HTR-8/SVneo (cell line): Measurements from ENCODE around the gene CREBBP.

ENCODE experiments used
- DNase-seq: peaks from one replicate; pipeline ENCODE4 v3.0.0; 2011; ENCODE audit warnings: low spot score, mixed read lengths; ENCODE audit not compliant: insufficient read length
- FAIRE-seq: peaks from 2 replicates; lab custom pipeline; 2011; peaks lifted over from hg19 to GRCh38; lab: Jason Lieb, UNC

CREBBP gene

GRCh38 chr16:3748307-3748706 lies 132.2 kb downstream of the CREBBP start:
- FAIRE-seq (no peak), DNase-seq (no peak)

- FAIRE-seq (no peak), DNase-seq (no peak)
These were observed 134.7 kb downstream of the CREBBP start for GRCh38 chr16:3745751-3746355.

DNA sequence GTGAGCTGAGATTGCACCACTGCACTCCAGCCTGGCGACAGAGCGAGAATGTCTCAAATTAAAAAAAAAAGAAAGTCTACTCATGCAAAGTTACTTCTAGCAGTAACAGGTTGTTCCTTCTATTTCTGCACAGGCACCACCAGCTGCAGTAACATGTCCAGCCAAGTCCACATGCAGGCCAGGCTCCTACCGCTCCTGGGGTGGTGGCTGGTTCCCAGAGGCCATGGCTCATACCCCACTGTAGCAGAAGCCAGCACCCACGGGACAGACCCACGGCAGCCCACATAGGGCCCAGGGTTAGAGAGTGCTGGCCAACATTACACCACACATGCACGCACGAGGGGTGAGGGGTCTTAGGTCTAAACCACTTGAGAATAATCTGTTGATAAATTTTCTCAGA lies 136.5 kb downstream of the CREBBP start:
- FAIRE-seq (no peak), DNase-seq (no peak)

- FAIRE-seq, result no peak
These were observed 139.6 kb downstream of the CREBBP start for GRCh38 chr16:3740934-3741333.

GRCh38 chr16:3740186-3740585 lies 140.3 kb downstream of the CREBBP start:
- FAIRE-seq (no peak), DNase-seq (no peak)

More at GRCh38 chr16:3740934-3741333, 139.6 kb downstream of the CREBBP start:
- DNase-seq, result no peak

DNA sequence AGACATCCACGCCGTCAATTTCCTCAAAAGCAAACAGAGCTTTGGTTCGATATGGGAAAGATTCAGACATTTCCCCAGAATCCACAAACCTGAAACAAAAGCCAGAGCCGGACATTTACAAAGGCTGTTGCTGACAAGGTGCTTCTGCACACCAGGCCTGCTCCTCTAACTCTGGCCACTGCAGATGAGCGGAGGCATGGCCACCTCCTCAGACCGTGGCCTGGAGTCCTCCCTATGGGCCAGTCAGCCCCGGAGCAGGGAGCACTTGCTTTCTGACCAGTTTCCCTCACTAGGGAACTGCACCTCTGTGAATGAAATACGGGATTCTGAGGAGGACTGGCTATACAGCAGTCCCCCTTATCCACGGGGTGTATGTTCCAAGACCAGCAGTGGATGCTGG lies 140.9 kb downstream of the CREBBP start:
- FAIRE-seq, result no peak
- no peak for DNase-seq

DNA sequence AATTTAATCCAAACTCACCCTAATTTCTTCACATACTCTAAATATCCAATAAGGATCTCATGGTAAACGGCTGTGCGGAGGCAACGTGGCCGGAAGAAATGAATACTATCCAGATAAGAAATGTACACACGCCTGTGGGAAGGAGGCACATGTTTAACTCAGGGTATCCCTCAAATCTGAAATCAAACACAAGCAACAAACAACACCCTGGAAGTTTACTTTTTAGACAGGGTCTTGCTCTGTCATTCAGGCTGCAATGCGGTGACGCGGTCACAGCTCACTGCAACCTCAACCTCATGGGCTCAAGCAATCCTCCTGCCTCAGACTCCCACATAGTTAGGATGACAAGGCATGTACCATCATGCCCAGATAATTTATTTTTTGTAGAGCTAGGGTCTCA lies 142.0 kb downstream of the CREBBP start:
- no peak for DNase-seq
- FAIRE-seq, result no peak

DNA sequence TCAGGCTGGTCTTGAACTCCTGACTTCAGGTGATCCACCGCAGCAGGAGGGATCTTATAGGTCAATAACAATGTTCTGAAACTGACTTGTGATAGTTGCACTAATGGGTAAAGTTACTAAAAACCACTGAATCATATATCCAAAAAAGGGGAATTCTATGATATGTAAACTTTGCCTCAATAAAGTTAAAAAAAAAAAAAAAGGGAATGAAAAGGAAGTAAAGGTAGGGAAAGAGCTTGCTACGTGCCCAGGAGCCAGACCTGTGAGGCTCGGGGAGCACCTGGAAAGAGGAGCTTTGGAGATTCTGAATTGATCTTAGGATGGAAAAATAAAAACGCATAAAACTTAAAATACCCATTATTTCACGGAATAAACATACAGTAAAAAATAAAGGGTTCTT lies 142.4 kb downstream of the CREBBP start:
- DNase-seq (no peak), FAIRE-seq (no peak)

- FAIRE-seq, result no peak
- no peak for DNase-seq
These were observed 143.3 kb downstream of the CREBBP start for GRCh38 chr16:3737181-3737580.

GRCh38 chr16:3736116-3736515 lies 144.4 kb downstream of the CREBBP start:
- no peak for FAIRE-seq

GRCh38 chr16:3735541-3735940 lies 145.0 kb downstream of the CREBBP start:
- DNase-seq (no peak), FAIRE-seq (no peak)

More at GRCh38 chr16:3736116-3736515, 144.4 kb downstream of the CREBBP start:
- no peak for DNase-seq

GRCh38 chr16:3734758-3735221 lies 145.7 kb downstream of the CREBBP start:
- FAIRE-seq (no peak), DNase-seq (no peak)

- DNase-seq (no peak), FAIRE-seq (no peak)
These were observed 146.3 kb downstream of the CREBBP start for GRCh38 chr16:3734084-3734757.

GRCh38 chr16:3732171-3732570 lies 148.3 kb downstream of the CREBBP start:
- DNase-seq (no peak), FAIRE-seq (no peak)

- no peak for DNase-seq
- FAIRE-seq, result no peak
These were observed 149.2 kb downstream of the CREBBP start for GRCh38 chr16:3731126-3731935.

DNA sequence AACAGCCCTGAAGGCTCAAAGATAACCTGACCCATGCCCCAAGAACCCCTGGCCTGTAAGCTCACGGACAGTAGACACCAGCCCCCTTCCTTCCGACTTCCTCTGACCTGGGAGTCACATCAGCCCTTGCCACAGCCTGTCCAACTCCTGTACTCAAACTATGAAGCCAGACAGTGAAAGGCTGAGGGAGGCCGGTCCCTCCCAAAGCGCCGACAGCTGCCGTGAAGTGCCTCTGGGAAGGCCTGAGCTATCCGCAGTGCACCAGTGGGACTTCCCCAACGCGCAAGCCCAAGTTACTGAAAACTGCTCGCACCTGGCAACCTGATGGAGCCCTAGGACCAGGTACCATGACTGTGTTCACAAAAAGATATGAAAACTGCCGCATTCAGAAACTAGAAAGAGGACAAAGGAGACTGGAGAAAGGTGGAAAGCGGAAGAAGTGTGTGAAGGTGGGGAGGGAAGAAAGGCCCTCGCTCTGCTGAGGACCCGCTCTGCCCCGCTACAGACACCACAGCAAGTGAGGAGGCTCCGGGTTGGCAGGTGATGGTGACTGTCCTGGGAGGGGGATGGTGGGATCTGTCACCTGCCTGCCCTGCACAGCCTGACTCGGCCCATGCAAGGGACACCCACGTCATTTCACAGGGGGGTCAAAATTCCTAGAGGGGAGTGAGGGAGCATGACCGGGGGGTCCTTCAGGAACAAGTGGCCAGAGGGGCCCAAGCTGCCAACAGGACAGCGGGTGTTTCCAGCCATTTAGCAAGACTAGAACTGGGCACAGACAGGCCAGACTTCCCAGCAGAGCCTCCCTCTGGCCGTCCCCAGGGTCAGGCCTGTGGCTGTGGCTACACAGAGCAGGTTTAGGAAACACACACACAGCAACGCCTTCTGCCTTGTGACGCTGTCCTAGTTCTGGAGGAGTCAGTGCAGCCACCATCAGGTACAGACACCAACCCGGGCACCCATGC lies 150.1 kb downstream of the CREBBP start:
- FAIRE-seq, result no peak
- DNase-seq, result no peak

- no peak for DNase-seq
- FAIRE-seq, result no peak
These were observed 151.1 kb downstream of the CREBBP start for GRCh38 chr16:3729161-3730112.

DNA sequence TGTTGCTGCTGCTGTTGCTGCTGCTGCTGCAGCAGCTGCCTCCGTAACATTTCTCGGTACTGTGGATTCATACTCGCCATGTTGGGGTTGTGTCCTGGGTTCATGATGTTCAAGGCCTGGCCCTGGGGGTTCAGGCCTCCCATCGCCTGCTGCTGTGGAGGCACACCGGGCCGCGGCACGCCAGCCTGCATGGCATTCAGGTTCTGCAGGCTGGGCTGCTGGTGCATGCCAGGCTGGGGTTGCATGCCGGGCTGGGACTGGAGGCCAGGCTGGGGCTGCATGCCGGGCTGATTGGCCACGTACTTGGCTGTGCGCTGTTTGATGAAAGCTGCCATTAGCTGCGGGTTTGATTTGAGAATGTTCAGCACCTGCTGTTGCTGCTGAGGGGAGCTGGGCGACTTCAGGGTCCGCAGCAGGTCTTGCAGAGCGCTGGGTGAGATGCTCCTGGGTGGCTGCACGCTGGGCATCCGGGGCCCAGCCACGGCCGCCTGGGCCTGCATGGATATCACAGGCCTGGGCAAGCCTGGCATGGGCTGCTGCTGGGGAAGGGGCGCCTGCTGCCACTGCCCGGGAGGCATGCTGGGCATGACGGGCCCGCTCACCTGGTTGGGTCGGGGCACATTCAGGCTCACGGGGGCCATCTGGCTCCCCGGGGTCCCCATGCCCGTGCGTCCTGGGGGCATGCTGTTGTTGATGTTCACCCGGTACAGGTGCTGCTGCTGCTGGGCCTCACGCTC lies 151.9 kb downstream of the CREBBP start:
- no peak for DNase-seq
- FAIRE-seq, result no peak
